ENCODE data around the gene CDKAL1. TPM values are rescaled to one million over a fixed set of nuclear protein-coding genes. Genes with fewer than 3 reads are reported as not detected.

Gene CDKAL1
- total and polyA plus RNA-seq, 4 donors, result 2.0 to 12.9 (median 6.7) TPM

GRCh38 chr6:20732896-20733295 is 198.6 kb downstream of the CDKAL1 start:
- Histone ChIP-seq H3K4me3 (ENCODE audit: low read depth in 1 of 3, low read length in 3 of 3) (no peak overlapping the region), H3K27me3 (ENCODE audit: control insufficient read depth in 4 of 4, insufficient read depth in 4 of 4, low read length in 3 of 4) (no peaks in the 10 kb centered on the region), H3K9me3 (ENCODE audit: control insufficient read depth in 4 of 4, low read length in 3 of 4) (no peaks in the 10 kb centered on the region), H3K27ac (ENCODE audit: low read depth in 1 of 2, low read length in 2 of 2) (no peak overlapping the region), H3K9ac (ENCODE audit: low read depth in 1 of 2, low read length in 2 of 2) (no peak overlapping the region), H3K36me3 (ENCODE audit: control insufficient read depth in 4 of 4, insufficient read depth in 3 of 4, low read depth in 1 of 4, low read length in 3 of 4) (no peaks in the 10 kb centered on the region), H3K4me1 (ENCODE audit: control insufficient read depth in 4 of 4, insufficient read depth in 4 of 4, low read length in 3 of 4) (no peaks in the 10 kb centered on the region)
- whole genome bisulfite sequencing, result 87% methylated on average over 3 of the region's 3 CpGs
- DNase-seq (ENCODE audit: low spot score), result no peak
- TF ChIP-seq, protein P1, sequence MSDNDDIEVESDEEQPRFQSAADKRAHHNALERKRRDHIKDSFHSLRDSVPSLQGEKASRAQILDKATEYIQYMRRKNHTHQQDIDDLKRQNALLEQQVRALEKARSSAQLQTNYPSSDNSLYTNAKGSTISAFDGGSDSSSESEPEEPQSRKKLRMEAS (IDR thresholded peaks at IDR 0.05), result no peak
- TF ChIP-seq FOXA1 (IDR thresholded peaks at IDR 0.05) (no peak), FOXA2 (IDR thresholded peaks at IDR 0.05) (no peak), JUND (IDR thresholded peaks at IDR 0.05) (no peak), HNF4A (conservative IDR thresholded peaks at IDR 0.05) (no peak), TAF1 (conservative IDR thresholded peaks at IDR 0.05) (no peak), GABPA (IDR thresholded peaks at IDR 0.05 in 1 of 2, conservative IDR thresholded peaks at IDR 0.05 in 1 of 2) (no peak), SP1 (IDR thresholded peaks at IDR 0.05) (no peak), ATF3 (IDR thresholded peaks at IDR 0.05) (no peak), EGR1 (IDR thresholded peaks at IDR 0.05; ENCODE audit: low read depth in 2 of 2) (no peak), RAD21 (IDR thresholded peaks at IDR 0.05) (no peak)
- TF ChIP-seq, protein P2, sequence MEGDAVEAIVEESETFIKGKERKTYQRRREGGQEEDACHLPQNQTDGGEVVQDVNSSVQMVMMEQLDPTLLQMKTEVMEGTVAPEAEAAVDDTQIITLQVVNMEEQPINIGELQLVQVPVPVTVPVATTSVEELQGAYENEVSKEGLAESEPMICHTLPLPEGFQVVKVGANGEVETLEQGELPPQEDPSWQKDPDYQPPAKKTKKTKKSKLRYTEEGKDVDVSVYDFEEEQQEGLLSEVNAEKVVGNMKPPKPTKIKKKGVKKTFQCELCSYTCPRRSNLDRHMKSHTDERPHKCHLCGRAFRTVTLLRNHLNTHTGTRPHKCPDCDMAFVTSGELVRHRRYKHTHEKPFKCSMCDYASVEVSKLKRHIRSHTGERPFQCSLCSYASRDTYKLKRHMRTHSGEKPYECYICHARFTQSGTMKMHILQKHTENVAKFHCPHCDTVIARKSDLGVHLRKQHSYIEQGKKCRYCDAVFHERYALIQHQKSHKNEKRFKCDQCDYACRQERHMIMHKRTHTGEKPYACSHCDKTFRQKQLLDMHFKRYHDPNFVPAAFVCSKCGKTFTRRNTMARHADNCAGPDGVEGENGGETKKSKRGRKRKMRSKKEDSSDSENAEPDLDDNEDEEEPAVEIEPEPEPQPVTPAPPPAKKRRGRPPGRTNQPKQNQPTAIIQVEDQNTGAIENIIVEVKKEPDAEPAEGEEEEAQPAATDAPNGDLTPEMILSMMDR (IDR thresholded peaks at IDR 0.05; ENCODE audit: low read depth, low read length, missing input control), result no peak

- Histone ChIP-seq H3K4me3 (ENCODE audit: low read depth in 1 of 3, low read length in 3 of 3) (no peak overlapping the region), H3K9me3 (ENCODE audit: control insufficient read depth in 4 of 4, low read length in 3 of 4) (no peaks in the 10 kb centered on the region), H3K27me3 (ENCODE audit: control insufficient read depth in 4 of 4, insufficient read depth in 4 of 4, low read length in 3 of 4) (no peaks in the 10 kb centered on the region), H3K27ac (ENCODE audit: low read depth in 1 of 2, low read length in 2 of 2) (no peak overlapping the region), H3K36me3 (ENCODE audit: control insufficient read depth in 4 of 4, insufficient read depth in 3 of 4, low read depth in 1 of 4, low read length in 3 of 4) (no peaks in the 10 kb centered on the region), H3K9ac (ENCODE audit: low read depth in 1 of 2, low read length in 2 of 2) (no peak overlapping the region), H3K4me1 (ENCODE audit: control insufficient read depth in 4 of 4, insufficient read depth in 4 of 4, low read length in 3 of 4) (peaks cover 0 to 1% (median 0%) of the 10 kb centered on the region in 4 donors)
- TF ChIP-seq, protein P2 (IDR thresholded peaks at IDR 0.05; ENCODE audit: low read depth, low read length, missing input control), result no peak
- TF ChIP-seq FOXA1 (IDR thresholded peaks at IDR 0.05) (no peak), FOXA2 (IDR thresholded peaks at IDR 0.05) (no peak), JUND (IDR thresholded peaks at IDR 0.05) (no peak)
- TF ChIP-seq, protein P1 (IDR thresholded peaks at IDR 0.05), result no peak
- DNase-seq (ENCODE audit: low spot score), result no peak
- 82% methylated on average over 3 of the region's 3 CpGs for WGBS
Observed at GRCh38 chr6:20737912-20738311, 203.7 kb downstream of the CDKAL1 start.

DNA sequence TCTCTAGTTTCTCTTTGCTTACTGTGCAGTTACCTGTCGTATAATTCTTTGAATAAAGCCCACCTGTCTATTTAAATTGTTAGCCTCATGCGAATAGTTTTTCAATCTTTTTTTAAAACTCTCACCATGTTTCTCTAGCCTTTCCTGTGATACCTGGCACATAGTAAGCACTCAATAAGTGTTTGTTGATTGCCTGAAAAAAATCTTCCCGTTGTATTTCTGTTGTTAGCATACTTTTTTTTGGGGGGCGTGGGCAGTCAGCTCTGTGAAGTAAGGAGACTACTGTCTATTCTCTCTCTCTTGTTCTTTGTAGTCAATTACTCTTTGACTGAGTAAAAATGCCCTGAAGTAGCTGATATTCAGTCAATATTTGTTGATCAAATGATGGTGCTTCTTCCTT is 205.8 kb downstream of the CDKAL1 start:
- 93% methylated on average over 4 of the region's 4 CpGs for WGBS
- DNase-seq (ENCODE audit: low spot score), result no peak
- H3K27me3 ChIP-seq (ENCODE audit: control insufficient read depth in 4 of 4, insufficient read depth in 4 of 4, low read length in 3 of 4), result no peaks in the 10 kb centered on the region

More for the DNA sequence above, 205.8 kb downstream of the CDKAL1 start:
- no peaks in the 10 kb centered on the region for H3K36me3 ChIP-seq (ENCODE audit: control insufficient read depth in 4 of 4, insufficient read depth in 3 of 4, low read depth in 1 of 4, low read length in 3 of 4)
- H3K27ac ChIP-seq (ENCODE audit: low read depth in 1 of 2, low read length in 2 of 2), result no peak overlapping the region
- no peak for TF ChIP-seq JUND (IDR thresholded peaks at IDR 0.05)
- TF ChIP-seq GABPA (IDR thresholded peaks at IDR 0.05 in 1 of 2, conservative IDR thresholded peaks at IDR 0.05 in 1 of 2), result no peak
- TF ChIP-seq, protein P2 (IDR thresholded peaks at IDR 0.05; ENCODE audit: low read depth, low read length, missing input control), result no peak
- no peak for TF ChIP-seq RAD21 (IDR thresholded peaks at IDR 0.05)
- H3K4me3 ChIP-seq (ENCODE audit: low read depth in 1 of 3, low read length in 3 of 3), result no peak overlapping the region
- H3K4me1 ChIP-seq (ENCODE audit: control insufficient read depth in 4 of 4, insufficient read depth in 4 of 4, low read length in 3 of 4), result peaks cover 0 to 1% (median 0%) of the 10 kb centered on the region in 4 donors
- no peaks in the 10 kb centered on the region for H3K9me3 ChIP-seq (ENCODE audit: control insufficient read depth in 4 of 4, low read length in 3 of 4)
- H3K9ac ChIP-seq (ENCODE audit: low read depth in 1 of 2, low read length in 2 of 2), result no peak overlapping the region

All from liver (tissue), 9 donors.